ENCODE results near the gene DYRK1A. TPM values are rescaled to one million over a fixed set of nuclear protein-coding genes. Genes with fewer than 3 reads are reported as not detected.

Gene DYRK1A
- total RNA-seq, 4 donors from 2014 or later, result 42.0 to 137 (median 119) TPM

DNA sequence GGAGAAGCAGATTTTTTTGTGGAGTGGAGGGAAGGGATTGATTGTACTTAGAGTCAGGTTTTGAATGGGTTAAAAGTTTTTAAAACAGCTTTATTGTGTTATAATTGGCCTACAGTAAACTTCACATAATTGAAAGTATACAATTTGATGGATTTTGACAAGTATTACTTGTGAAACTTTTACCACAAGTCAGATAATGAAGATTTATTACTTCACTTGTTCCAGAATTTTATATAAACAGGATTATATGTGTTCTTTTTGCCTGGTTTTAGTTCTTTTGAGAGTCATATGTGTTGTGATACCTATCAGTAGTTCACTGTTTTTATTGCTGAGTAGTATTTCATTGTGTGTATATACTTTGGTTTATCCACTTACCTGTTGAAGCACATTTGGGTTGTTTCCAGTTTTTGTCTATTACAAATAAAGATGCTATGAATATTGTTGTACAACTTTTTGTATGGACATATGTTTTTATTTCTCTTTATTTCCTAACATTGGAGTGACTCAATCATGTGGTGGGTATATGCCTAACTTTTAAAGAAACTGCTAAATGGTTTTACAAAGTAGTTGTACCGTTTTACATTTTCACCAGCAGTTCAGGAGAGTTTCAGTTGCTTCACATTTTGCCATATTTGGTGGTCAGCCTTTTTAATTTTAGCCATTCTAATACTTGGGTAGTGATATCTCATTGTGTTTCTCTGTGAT lies 71.0 kb downstream of the DYRK1A start:
- H3K9me3 ChIP-seq, result no peaks in the 10 kb centered on the region
- intact Hi-C loops (cut with DNase I; ENCODE audit: low total_unique reads), result no loop called here
- peak overlapping the region in 1 of 2 donors; percentile 46 for H3K27ac ChIP-seq
- no peak overlapping the region for H3K4me3 ChIP-seq
- DNase-seq, result no peak
- H3K4me1 ChIP-seq, result peaks cover 4 to 27% of the 10 kb centered on the region in 2 donors
- no peak for TF ChIP-seq POLR2A (IDR thresholded peaks at IDR 0.05)
- TF ChIP-seq, protein P1, sequence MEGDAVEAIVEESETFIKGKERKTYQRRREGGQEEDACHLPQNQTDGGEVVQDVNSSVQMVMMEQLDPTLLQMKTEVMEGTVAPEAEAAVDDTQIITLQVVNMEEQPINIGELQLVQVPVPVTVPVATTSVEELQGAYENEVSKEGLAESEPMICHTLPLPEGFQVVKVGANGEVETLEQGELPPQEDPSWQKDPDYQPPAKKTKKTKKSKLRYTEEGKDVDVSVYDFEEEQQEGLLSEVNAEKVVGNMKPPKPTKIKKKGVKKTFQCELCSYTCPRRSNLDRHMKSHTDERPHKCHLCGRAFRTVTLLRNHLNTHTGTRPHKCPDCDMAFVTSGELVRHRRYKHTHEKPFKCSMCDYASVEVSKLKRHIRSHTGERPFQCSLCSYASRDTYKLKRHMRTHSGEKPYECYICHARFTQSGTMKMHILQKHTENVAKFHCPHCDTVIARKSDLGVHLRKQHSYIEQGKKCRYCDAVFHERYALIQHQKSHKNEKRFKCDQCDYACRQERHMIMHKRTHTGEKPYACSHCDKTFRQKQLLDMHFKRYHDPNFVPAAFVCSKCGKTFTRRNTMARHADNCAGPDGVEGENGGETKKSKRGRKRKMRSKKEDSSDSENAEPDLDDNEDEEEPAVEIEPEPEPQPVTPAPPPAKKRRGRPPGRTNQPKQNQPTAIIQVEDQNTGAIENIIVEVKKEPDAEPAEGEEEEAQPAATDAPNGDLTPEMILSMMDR (IDR thresholded peaks at IDR 0.05), result no peak
- H3K27me3 ChIP-seq, result no peaks in the 10 kb centered on the region
- H3K36me3 ChIP-seq, result no peaks in the 10 kb centered on the region

DNA sequence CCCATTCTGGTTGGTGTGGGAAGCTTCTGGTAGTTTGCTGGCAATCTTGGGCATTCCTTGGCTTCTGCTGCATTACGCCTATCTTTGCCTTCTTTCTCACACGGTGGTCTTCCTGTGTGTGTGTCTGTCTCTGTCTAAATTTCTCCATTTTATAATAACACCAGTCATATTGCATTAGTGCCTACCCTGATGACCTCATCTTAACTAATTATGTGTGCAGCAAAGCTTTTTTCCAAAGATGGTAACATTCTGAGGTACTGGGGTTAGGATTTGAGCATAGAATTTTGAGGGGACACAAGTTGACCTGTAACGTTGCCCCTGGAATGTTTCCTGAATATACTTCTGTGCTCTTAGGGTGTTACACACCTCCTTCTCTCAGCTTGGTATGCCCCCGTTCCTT lies 77.1 kb downstream of the DYRK1A start:
- Histone ChIP-seq H3K27me3 (no peaks in the 10 kb centered on the region), H3K9me3 (no peaks in the 10 kb centered on the region), H3K27ac (no peak overlapping the region), H3K36me3 (no peaks in the 10 kb centered on the region), H3K4me1 (peaks cover 0 to 7% of the 10 kb centered on the region in 2 donors), H3K4me3 (no peak overlapping the region)
- intact Hi-C loops (cut with DNase I; ENCODE audit: low total_unique reads), result no loop called here
- DNase-seq, result no peak
- TF ChIP-seq, protein P1 (IDR thresholded peaks at IDR 0.05), result no peak
- TF ChIP-seq POLR2A (IDR thresholded peaks at IDR 0.05), result no peak

DNA sequence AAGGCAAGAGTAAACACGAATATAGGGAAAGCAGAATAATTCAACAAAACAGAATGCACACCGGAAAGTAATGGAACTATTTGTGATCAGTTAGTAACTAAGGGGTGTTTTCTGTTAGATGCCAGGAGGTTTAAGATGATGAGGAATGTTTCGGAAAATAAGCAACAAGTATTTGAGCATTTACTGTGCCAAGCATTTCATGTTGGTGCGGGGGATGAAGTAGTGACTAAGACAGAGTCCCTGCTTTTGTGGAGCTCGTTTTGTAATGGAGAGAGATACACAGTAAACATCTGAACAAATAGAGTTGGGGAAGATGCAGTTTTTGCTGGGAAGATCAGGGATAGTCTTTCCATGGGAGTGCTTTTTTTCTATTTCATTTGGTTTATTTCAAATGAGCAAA lies 78.7 kb downstream of the DYRK1A start:
- peaks cover 0 to 8% of the 10 kb centered on the region in 2 donors for H3K4me1 ChIP-seq
- no peaks in the 10 kb centered on the region for H3K9me3 ChIP-seq
- TF ChIP-seq POLR2A (IDR thresholded peaks at IDR 0.05), result no peak
- TF ChIP-seq, protein P1 (IDR thresholded peaks at IDR 0.05), result no peak
- no peak overlapping the region for H3K4me3 ChIP-seq
- DNase-seq, result peak; percentile 31 to 36
- peak overlapping the region; percentile 5 to 26 for H3K27ac ChIP-seq
- intact Hi-C loops (cut with DNase I; ENCODE audit: low total_unique reads), result no loop called here
- no peaks in the 10 kb centered on the region for H3K36me3 ChIP-seq
- no peaks in the 10 kb centered on the region for H3K27me3 ChIP-seq

DNA sequence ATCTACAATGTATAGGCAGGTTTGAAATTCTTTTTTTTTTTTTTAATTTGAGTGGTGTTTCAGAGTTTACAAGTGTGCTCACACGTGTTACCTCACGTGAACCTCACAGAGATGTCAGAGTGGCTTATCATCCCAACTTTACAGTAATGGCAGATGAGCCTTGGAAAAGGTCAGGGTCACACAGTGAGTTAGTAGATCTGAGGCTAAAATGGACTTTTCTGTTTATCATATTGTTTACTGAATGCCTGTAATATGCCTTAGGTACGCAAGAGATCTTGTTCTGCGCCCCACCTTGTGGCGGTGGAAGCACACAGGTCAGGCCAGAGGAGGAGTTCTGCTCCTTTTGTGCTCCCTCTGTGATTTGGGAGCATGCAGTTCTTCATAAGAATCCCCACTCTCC lies 80.0 kb downstream of the DYRK1A start:
- TF ChIP-seq, protein P1 (IDR thresholded peaks at IDR 0.05), result no peak
- no peak for TF ChIP-seq POLR2A (IDR thresholded peaks at IDR 0.05)
- Histone ChIP-seq H3K27me3 (no peaks in the 10 kb centered on the region), H3K9me3 (no peaks in the 10 kb centered on the region), H3K27ac (peak overlapping the region in 1 of 2 donors; percentile 26), H3K36me3 (no peaks in the 10 kb centered on the region), H3K4me1 (peaks cover 0 to 10% of the 10 kb centered on the region in 2 donors), H3K4me3 (no peak overlapping the region)
- DNase-seq, result no peak
- intact Hi-C loops (cut with DNase I; ENCODE audit: low total_unique reads), result no loop called here

DNA sequence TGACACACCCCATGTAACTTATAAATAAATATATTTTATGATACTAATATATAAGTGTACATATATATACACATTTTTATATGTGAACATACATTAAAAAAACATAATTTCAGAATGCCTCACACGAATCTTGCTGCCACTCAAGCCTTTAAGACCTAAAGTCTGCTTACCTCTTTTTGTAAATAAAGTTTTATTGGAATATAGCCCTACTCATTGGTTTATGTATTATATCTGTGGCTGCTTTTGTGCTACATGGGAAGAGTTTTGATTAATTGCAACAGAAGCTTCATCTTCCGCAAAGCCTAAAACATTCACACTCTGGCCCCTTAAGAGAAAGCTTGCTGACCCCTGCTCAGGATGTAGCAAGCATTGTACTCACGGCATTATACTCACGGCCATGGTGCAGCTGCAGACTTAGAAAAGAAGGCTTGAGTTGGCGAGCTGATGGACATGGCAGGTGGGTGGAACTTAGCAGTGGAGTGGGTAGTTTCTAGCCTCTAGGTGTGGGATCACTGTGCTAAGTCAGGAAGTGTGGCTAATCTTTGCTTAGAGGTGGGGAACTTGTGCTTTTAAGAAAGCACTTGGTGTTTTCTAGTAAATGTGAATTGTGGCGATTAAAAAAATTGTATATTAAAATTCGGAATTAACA lies 80.8 kb downstream of the DYRK1A start:
- no peaks in the 10 kb centered on the region for H3K27me3 ChIP-seq
- H3K4me1 ChIP-seq, result peaks cover 0 to 10% of the 10 kb centered on the region in 2 donors
- no peak overlapping the region for H3K27ac ChIP-seq
- intact Hi-C loops (cut with DNase I; ENCODE audit: low total_unique reads), result no loop called here
- no peak overlapping the region for H3K4me3 ChIP-seq
- no peaks in the 10 kb centered on the region for H3K9me3 ChIP-seq
- no peak for DNase-seq
- H3K36me3 ChIP-seq, result no peaks in the 10 kb centered on the region
- TF ChIP-seq POLR2A (IDR thresholded peaks at IDR 0.05), result no peak
- TF ChIP-seq, protein P1 (IDR thresholded peaks at IDR 0.05), result no peak

Measured in uterus (tissue), 4 donors.